ENCODE measurements around the gene ZNF215.
"Not testable (repeated sequence)": the region's sequence is repeated elsewhere in the genome, so short reads cannot be mapped to it uniquely, and the experiment has no call there.

Gene ZNF215

GRCh38 chr11:6968816-6969215 is 42.6 kb downstream of the ZNF215 start:
- DNase-seq (ENCODE audit: low read depth in 2 of 2) = peak; percentile 13 to 69
- TF ChIP-seq, protein P1, sequence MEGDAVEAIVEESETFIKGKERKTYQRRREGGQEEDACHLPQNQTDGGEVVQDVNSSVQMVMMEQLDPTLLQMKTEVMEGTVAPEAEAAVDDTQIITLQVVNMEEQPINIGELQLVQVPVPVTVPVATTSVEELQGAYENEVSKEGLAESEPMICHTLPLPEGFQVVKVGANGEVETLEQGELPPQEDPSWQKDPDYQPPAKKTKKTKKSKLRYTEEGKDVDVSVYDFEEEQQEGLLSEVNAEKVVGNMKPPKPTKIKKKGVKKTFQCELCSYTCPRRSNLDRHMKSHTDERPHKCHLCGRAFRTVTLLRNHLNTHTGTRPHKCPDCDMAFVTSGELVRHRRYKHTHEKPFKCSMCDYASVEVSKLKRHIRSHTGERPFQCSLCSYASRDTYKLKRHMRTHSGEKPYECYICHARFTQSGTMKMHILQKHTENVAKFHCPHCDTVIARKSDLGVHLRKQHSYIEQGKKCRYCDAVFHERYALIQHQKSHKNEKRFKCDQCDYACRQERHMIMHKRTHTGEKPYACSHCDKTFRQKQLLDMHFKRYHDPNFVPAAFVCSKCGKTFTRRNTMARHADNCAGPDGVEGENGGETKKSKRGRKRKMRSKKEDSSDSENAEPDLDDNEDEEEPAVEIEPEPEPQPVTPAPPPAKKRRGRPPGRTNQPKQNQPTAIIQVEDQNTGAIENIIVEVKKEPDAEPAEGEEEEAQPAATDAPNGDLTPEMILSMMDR (IDR thresholded peaks at IDR 0.05; ENCODE audit: low read depth, low read length) = no peak
- H3K4me3 ChIP-seq (replicated peaks in 1 of 2; ENCODE audit: low read depth in 2 of 2, low read length in 2 of 2) = no peak overlapping the region

GRCh38 chr11:6969854-6970253 is 43.6 kb downstream of the ZNF215 start:
- not testable (repeated sequence) for H3K4me3 ChIP-seq (replicated peaks in 1 of 2; ENCODE audit: low read depth in 2 of 2, low read length in 2 of 2)
- peak; percentile 11 to 19 for DNase-seq (ENCODE audit: low read depth in 2 of 2)

- TF ChIP-seq, protein P1 (IDR thresholded peaks at IDR 0.05; ENCODE audit: low read depth, low read length) = no peak
- no peak overlapping the region for H3K4me3 ChIP-seq (replicated peaks in 1 of 2; ENCODE audit: low read depth in 2 of 2, low read length in 2 of 2)
- peak; percentile 7 to 29 for DNase-seq (ENCODE audit: low read depth in 2 of 2)
Measured at GRCh38 chr11:6979365-6979764, 53.1 kb downstream of the ZNF215 start.

DNA sequence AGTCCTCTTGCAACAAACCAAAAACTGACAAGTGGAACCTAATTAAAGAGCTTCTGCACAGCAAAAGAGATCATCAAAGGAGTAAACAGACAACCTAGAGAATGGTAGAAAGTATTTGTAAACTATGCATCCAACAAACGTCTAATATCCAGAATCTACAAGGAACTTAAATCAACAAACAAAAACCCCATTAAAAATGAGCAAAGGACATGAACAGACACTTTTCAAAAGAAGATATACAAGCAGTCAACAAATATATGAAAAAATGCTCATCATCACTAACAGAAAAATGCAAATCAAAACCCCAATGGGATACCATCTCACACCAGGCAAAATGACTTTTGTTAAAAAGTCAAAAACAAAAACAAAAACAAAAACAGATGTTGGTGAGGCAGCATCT is 60.3 kb downstream of the ZNF215 start:
- H3K4me3 ChIP-seq (replicated peaks in 1 of 2; ENCODE audit: low read depth in 2 of 2, low read length in 2 of 2) = no peak overlapping the region
- TF ChIP-seq, protein P1 (IDR thresholded peaks at IDR 0.05; ENCODE audit: low read depth, low read length) = no peak
- DNase-seq (ENCODE audit: low read depth in 2 of 2) = no peak

GRCh38 chr11:6988506-6988905 is 62.3 kb downstream of the ZNF215 start:
- peak in 1 of 2 donors; percentile 12 for DNase-seq (ENCODE audit: low read depth in 2 of 2)
- no peak overlapping the region for H3K4me3 ChIP-seq (replicated peaks in 1 of 2; ENCODE audit: low read depth in 2 of 2, low read length in 2 of 2)
- TF ChIP-seq, protein P1 (IDR thresholded peaks at IDR 0.05; ENCODE audit: low read depth, low read length) = no peak

DNA sequence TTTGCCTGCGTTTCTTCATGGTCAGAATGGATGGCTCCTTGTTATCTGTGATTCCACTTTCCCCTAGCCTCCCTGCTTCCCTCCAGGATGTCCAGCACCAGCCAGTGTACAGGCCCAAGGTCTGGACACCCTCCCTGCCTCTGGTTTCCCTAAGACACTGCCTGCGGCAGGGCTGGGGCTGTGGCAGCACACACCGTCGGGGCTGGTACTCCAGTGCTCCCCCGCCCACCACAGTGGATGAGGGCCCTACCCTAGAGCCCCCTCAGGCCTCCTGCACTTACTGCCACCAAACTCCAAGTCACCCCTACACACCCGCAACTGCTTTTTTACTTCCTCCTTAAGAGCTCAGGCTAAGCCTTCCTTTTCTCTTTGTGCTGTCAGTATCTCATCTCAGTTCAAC is 65.0 kb downstream of the ZNF215 start:
- no peak overlapping the region for H3K4me3 ChIP-seq (replicated peaks in 1 of 2; ENCODE audit: low read depth in 2 of 2, low read length in 2 of 2)
- DNase-seq (ENCODE audit: low read depth in 2 of 2) = no peak
- TF ChIP-seq, protein P1 (IDR thresholded peaks at IDR 0.05; ENCODE audit: low read depth, low read length) = no peak

DNA sequence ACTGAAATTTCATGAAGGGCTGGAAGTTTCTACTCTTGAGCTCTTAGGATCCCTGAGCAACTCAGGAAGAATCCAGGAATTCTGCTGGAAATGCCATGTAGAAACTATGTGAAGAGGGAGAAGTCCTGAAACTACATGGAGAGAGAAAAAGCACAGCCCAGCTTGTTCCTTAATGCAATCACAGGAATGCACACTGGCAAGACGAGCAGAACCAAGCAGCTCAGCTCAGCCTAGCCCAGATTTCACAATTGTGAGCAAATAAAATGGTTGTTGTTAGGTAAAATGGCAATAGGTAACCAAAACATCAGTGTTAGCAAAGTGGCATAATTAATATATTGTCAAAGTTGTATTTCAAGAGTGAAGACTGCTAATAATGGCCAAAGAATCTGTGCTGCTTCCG is 65.8 kb downstream of the ZNF215 start:
- peak; percentile 26 to 42 for DNase-seq (ENCODE audit: low read depth in 2 of 2)
- H3K4me3 ChIP-seq (replicated peaks in 1 of 2; ENCODE audit: low read depth in 2 of 2, low read length in 2 of 2) = no peak overlapping the region
- TF ChIP-seq, protein P1 (IDR thresholded peaks at IDR 0.05; ENCODE audit: low read depth, low read length) = no peak
